WTC11 (cell line): ENCODE data around the gene MORN1. TPM values are rescaled to one million over a fixed set of nuclear protein-coding genes. Genes with fewer than 3 reads are reported as not detected.

Experiments
- ATAC-seq: fragments of 200-7000 bp; cut with Tn5 transposase; 2 replicates; pipeline ENCODE4 v1.10.0; 2021; ENCODE audit warnings: mild to moderate bottlenecking, moderate library complexity
- CTCF ChIA-PET: fragments of 300-600 bp; sonication (Branson Sonifier 250); formaldehyde crosslinking; loops from one replicate; lab custom pipeline; 2021; ENCODE audit warnings: antibody characterized with exemption; lab: Charles Lee
- POLR2A ChIA-PET: fragments of 350-600 bp; sonication (Branson Sonifier 250); formaldehyde crosslinking; loops from one replicate; lab custom pipeline; 2021; ENCODE audit warnings: antibody characterized with exemption; lab: Charles Lee
- DNase-seq: peaks from one replicate; pipeline ENCODE4 v3.0.0; 2021; ENCODE audit warnings: low spot score
- H3K27ac Mint-ChIP-seq: 2 replicates; pipeline ENCODE4 v1.8.0; 2021; ENCODE audit warnings: mixed read lengths
- H3K27me3 Mint-ChIP-seq: 2 replicates; pipeline ENCODE4 v1.8.0; 2021; ENCODE audit warnings: low read depth, mild to moderate bottlenecking, moderate library complexity, mixed read lengths
- H3K36me3 Mint-ChIP-seq: 2 replicates; pipeline ENCODE4 v1.8.0; 2021; ENCODE audit warnings: mixed read lengths
- H3K4me1 Mint-ChIP-seq: 2 replicates; pipeline ENCODE4 v1.8.0; 2022; ENCODE audit warnings: mixed read lengths
- H3K4me3 Mint-ChIP-seq: 2 replicates; pipeline ENCODE4 v1.8.0; 2021; ENCODE audit warnings: mild to moderate bottlenecking, moderate library complexity, mixed read lengths
- H3K9me3 Mint-ChIP-seq: 2 replicates; pipeline ENCODE4 v1.8.0; 2021; ENCODE audit warnings: mixed read lengths
- CBFB ChIP-seq: sonication (generic); formaldehyde crosslinking; IDR thresholded peaks from 2 replicates; pipeline ENCODE4 v1.8.1; 2022; ENCODE audit warnings: mild to moderate bottlenecking, low read depth, missing genetic modification reagents
- CREM ChIP-seq: sonication (generic); formaldehyde crosslinking; IDR thresholded peaks from 2 replicates; pipeline ENCODE4 v1.8.1; 2022; ENCODE audit warnings: mild to moderate bottlenecking, missing genetic modification reagents, moderate library complexity
- FOXJ3 ChIP-seq: sonication (generic); formaldehyde crosslinking; IDR thresholded peaks from 2 replicates; pipeline ENCODE4 v1.9.0; 2021; ENCODE audit warnings: missing genetic modification reagents, mild to moderate bottlenecking, borderline replicate concordance
- GRHL2 ChIP-seq: fragments of 250-450 bp; sonication (Bioruptor Pico); IDR thresholded peaks from 2 replicates; pipeline ENCODE4 v1.8.0; 2022; ENCODE audit warnings: mild to moderate bottlenecking, moderate library complexity; ENCODE audit not compliant: insufficient replicate concordance, severe bottlenecking
- NR2C2 ChIP-seq: sonication (generic); formaldehyde crosslinking; IDR thresholded peaks from 2 replicates; pipeline ENCODE4 v1.8.0; 2022; ENCODE audit warnings: mild to moderate bottlenecking, missing genetic modification reagents
- OVOL2 ChIP-seq: fragments of 250-450 bp; sonication (Bioruptor Pico); IDR thresholded peaks from 2 replicates; pipeline ENCODE4 v1.9.0; 2021; ENCODE audit warnings: mild to moderate bottlenecking, borderline replicate concordance
- RORB ChIP-seq: fragments of 250-450 bp; sonication (Bioruptor Pico); IDR thresholded peaks from 2 replicates; pipeline ENCODE4 v1.9.0; 2021; ENCODE audit warnings: mild to moderate bottlenecking
- SMAD4 ChIP-seq: sonication (generic); formaldehyde crosslinking; IDR thresholded peaks from 2 replicates; pipeline ENCODE4 v1.8.0; 2022; ENCODE audit warnings: mild to moderate bottlenecking, missing genetic modification reagents
- TP53 ChIP-seq: sonication (generic); formaldehyde crosslinking; IDR thresholded peaks from 2 replicates; pipeline ENCODE4 v1.8.1; 2023; ENCODE audit warnings: mild to moderate bottlenecking, missing genetic modification reagents
- ZNF219 ChIP-seq: sonication (generic); formaldehyde crosslinking; IDR thresholded peaks from 2 replicates; pipeline ENCODE4 v1.8.0; 2023; ENCODE audit warnings: missing genetic modification reagents, mild to moderate bottlenecking, borderline replicate concordance
- ZNF263 ChIP-seq: sonication (generic); formaldehyde crosslinking; IDR thresholded peaks from 2 replicates; pipeline ENCODE4 v1.8.1; 2022; ENCODE audit warnings: low read depth, mild to moderate bottlenecking, moderate library complexity, missing genetic modification reagents
- total RNA-seq: library from RNA; stranded (reverse); gene quantifications from 3 replicates; pipeline ENCODE4 v1.2.3, GENCODE V29; 2021
- TF ChIP-seq, protein P1 (sequence below): sonication (generic); formaldehyde crosslinking; IDR thresholded peaks from 2 replicates; pipeline ENCODE4 v1.8.1; 2023; ENCODE audit warnings: mild to moderate bottlenecking, missing genetic modification reagents, moderate library complexity
- TF ChIP-seq, protein P2 (sequence below): fragments of 250-450 bp; sonication (Bioruptor Pico); IDR thresholded peaks from 2 replicates; pipeline ENCODE4 v1.9.0; 2021; ENCODE audit warnings: mild to moderate bottlenecking
- TF ChIP-seq, protein P3 (sequence below): sonication (generic); formaldehyde crosslinking; IDR thresholded peaks from 2 replicates; pipeline ENCODE4 v1.8.0; 2022; ENCODE audit warnings: mild to moderate bottlenecking, missing genetic modification reagents
- TF ChIP-seq, protein P4 (sequence below): fragments of 250-450 bp; sonication (Bioruptor Pico); IDR thresholded peaks from 2 replicates; pipeline ENCODE4 v1.9.0; 2021; ENCODE audit warnings: mild to moderate bottlenecking, borderline replicate concordance
- TF ChIP-seq, protein P5 (sequence below): fragments of 250-450 bp; sonication (Bioruptor Pico); IDR thresholded peaks from 2 replicates; pipeline ENCODE4 v1.9.0; 2021; ENCODE audit warnings: moderate library complexity, mild to moderate bottlenecking, inconsistent platforms, borderline replicate concordance
- TF ChIP-seq, protein P6 (sequence below): sonication (generic); formaldehyde crosslinking; conservative IDR thresholded peaks from 2 replicates; pipeline ENCODE4 v1.8.1; 2023; ENCODE audit warnings: mild to moderate bottlenecking, low read depth, missing genetic modification reagents, moderate library complexity
- TF ChIP-seq, protein P7 (sequence below): sonication (generic); formaldehyde crosslinking; IDR thresholded peaks from 2 replicates; pipeline ENCODE4 v1.8.0; 2022; ENCODE audit warnings: mild to moderate bottlenecking, missing genetic modification reagents
- TF ChIP-seq, protein P8 (sequence below): fragments of 250-450 bp; sonication (Bioruptor Pico); IDR thresholded peaks from 2 replicates; pipeline ENCODE4 v1.8.0; 2021; ENCODE audit warnings: mild to moderate bottlenecking

Gene MORN1
- total RNA-seq, 1 experiment from 2014 or later, result 14.5 TPM

DNA sequence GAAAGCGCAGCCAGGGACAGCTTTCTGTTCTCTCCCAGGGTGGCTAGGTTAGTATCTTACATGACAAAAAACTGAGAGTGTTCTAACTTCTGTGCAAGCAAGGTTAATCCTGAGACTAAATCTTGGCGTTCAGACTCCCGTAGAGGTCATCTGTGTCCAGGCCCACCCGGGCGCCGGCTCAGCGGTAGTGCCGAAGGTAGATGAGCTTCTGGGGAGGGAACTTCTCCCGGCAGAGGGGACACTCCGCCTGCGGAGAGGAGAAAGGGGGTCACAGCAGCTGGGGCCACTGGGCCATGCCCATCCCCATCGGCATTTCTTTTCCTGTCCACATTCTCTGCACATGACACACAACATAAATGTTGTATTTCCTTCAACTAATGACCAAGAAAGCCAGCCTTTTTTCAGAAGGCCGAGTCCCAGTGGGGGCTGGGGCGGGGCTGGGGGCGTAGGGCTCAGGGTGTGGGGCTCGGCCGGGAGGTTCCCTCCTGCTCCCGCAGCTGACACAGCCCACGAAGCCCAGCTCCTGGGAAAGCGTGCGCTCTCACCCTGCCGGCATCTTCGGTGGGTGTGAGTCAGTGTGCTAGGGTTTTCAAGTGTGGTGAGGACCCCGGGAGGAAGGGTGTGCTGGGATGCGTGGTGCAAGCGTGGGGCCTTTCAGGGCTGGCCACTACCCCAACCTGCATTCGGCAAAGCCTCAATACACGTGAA is 14.4 kb upstream of the MORN1 start:
- TF ChIP-seq, protein P1, sequence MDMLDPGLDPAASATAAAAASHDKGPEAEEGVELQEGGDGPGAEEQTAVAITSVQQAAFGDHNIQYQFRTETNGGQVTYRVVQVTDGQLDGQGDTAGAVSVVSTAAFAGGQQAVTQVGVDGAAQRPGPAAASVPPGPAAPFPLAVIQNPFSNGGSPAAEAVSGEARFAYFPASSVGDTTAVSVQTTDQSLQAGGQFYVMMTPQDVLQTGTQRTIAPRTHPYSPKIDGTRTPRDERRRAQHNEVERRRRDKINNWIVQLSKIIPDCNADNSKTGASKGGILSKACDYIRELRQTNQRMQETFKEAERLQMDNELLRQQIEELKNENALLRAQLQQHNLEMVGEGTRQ (CRISPR knock-in tag), result no peak
- TF ChIP-seq NR2C2 (CRISPR knock-in tag), result no peak
- no peak for TF ChIP-seq ZNF219
- no peaks in the 10 kb centered on the region for H3K4me1 Mint-ChIP-seq
- no peak for DNase-seq
- no peak for ATAC-seq
- no peaks in the 10 kb centered on the region for H3K9me3 Mint-ChIP-seq
- ChIA-PET CTCF (interaction anchor here (0.7 to 1.2 kb wide), 2 partner anchors 12 to 24 kb away, joined by 3 read pairs; no protein-coding TSS in a partner anchor), POLR2A (no interaction called here)
- no peak overlapping the region for H3K27ac Mint-ChIP-seq
- H3K4me3 Mint-ChIP-seq, result no peak overlapping the region
- H3K36me3 Mint-ChIP-seq, result peaks cover 36% of the 10 kb centered on the region; the same call in 1 of the 2 replicates
- H3K27me3 Mint-ChIP-seq, result no peaks in the 10 kb centered on the region

DNA sequence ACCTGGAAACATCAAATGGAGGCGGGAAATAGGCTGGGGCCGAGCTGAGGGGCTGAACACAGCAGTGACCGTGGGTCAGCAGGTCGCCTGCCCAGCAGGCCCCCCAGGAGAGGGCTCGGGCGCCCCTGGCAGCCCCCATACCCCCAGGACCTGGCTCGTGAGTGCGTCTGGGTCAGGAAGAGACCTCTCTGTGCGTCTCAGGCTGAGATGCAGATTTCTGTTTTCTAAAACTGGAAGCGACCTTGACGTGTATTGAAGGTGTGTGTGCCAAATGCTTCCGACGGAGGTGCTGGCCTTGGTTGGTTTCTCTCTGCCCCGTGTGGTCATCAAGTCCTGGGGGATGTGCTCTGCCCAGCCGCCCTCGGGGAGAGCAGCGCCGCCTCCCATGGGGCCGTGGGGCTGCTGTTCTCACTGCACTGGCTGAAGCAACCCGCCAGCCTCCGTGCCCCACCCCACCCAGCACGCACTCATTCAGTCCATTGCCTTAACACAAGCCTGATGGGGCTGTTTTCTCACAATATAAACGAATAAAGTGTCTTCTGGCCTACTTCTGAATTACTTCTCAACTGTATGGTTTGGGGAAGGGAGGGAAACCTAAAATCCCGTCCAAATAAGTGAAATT is 13.6 kb upstream of the MORN1 start:
- H3K9me3 Mint-ChIP-seq, result no peaks in the 10 kb centered on the region
- peaks cover 39% of the 10 kb centered on the region; the same call in 1 of the 2 replicates for H3K36me3 Mint-ChIP-seq
- CTCF ChIA-PET, result no interaction called here
- H3K4me1 Mint-ChIP-seq, result no peaks in the 10 kb centered on the region
- no peak overlapping the region for H3K27ac Mint-ChIP-seq
- ATAC-seq (no peak), DNase-seq (no peak)
- no peaks in the 10 kb centered on the region for H3K27me3 Mint-ChIP-seq
- POLR2A ChIA-PET, result no interaction called here
- no peak overlapping the region for H3K4me3 Mint-ChIP-seq
- TF ChIP-seq GRHL2 (CRISPR knock-in tag) (no peak), TP53 (CRISPR knock-in tag) (no peak), SMAD4 (no peak), CBFB (CRISPR knock-in tag) (no peak), FOXJ3 (CRISPR knock-in tag) (no peak), ZNF263 (no peak), RORB (CRISPR knock-in tag) (no peak), OVOL2 (CRISPR knock-in tag) (no peak), CREM (no peak)
- TF ChIP-seq, protein P2, sequence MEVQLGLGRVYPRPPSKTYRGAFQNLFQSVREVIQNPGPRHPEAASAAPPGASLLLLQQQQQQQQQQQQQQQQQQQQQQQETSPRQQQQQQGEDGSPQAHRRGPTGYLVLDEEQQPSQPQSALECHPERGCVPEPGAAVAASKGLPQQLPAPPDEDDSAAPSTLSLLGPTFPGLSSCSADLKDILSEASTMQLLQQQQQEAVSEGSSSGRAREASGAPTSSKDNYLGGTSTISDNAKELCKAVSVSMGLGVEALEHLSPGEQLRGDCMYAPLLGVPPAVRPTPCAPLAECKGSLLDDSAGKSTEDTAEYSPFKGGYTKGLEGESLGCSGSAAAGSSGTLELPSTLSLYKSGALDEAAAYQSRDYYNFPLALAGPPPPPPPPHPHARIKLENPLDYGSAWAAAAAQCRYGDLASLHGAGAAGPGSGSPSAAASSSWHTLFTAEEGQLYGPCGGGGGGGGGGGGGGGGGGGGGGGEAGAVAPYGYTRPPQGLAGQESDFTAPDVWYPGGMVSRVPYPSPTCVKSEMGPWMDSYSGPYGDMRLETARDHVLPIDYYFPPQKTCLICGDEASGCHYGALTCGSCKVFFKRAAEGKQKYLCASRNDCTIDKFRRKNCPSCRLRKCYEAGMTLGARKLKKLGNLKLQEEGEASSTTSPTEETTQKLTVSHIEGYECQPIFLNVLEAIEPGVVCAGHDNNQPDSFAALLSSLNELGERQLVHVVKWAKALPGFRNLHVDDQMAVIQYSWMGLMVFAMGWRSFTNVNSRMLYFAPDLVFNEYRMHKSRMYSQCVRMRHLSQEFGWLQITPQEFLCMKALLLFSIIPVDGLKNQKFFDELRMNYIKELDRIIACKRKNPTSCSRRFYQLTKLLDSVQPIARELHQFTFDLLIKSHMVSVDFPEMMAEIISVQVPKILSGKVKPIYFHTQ, result no peak
- TF ChIP-seq, protein P3, sequence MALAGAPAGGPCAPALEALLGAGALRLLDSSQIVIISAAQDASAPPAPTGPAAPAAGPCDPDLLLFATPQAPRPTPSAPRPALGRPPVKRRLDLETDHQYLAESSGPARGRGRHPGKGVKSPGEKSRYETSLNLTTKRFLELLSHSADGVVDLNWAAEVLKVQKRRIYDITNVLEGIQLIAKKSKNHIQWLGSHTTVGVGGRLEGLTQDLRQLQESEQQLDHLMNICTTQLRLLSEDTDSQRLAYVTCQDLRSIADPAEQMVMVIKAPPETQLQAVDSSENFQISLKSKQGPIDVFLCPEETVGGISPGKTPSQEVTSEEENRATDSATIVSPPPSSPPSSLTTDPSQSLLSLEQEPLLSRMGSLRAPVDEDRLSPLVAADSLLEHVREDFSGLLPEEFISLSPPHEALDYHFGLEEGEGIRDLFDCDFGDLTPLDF, result no peak
- TF ChIP-seq, protein P4, sequence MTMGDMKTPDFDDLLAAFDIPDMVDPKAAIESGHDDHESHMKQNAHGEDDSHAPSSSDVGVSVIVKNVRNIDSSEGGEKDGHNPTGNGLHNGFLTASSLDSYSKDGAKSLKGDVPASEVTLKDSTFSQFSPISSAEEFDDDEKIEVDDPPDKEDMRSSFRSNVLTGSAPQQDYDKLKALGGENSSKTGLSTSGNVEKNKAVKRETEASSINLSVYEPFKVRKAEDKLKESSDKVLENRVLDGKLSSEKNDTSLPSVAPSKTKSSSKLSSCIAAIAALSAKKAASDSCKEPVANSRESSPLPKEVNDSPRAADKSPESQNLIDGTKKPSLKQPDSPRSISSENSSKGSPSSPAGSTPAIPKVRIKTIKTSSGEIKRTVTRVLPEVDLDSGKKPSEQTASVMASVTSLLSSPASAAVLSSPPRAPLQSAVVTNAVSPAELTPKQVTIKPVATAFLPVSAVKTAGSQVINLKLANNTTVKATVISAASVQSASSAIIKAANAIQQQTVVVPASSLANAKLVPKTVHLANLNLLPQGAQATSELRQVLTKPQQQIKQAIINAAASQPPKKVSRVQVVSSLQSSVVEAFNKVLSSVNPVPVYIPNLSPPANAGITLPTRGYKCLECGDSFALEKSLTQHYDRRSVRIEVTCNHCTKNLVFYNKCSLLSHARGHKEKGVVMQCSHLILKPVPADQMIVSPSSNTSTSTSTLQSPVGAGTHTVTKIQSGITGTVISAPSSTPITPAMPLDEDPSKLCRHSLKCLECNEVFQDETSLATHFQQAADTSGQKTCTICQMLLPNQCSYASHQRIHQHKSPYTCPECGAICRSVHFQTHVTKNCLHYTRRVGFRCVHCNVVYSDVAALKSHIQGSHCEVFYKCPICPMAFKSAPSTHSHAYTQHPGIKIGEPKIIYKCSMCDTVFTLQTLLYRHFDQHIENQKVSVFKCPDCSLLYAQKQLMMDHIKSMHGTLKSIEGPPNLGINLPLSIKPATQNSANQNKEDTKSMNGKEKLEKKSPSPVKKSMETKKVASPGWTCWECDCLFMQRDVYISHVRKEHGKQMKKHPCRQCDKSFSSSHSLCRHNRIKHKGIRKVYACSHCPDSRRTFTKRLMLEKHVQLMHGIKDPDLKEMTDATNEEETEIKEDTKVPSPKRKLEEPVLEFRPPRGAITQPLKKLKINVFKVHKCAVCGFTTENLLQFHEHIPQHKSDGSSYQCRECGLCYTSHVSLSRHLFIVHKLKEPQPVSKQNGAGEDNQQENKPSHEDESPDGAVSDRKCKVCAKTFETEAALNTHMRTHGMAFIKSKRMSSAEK, result no peak
- TF ChIP-seq, protein P5, sequence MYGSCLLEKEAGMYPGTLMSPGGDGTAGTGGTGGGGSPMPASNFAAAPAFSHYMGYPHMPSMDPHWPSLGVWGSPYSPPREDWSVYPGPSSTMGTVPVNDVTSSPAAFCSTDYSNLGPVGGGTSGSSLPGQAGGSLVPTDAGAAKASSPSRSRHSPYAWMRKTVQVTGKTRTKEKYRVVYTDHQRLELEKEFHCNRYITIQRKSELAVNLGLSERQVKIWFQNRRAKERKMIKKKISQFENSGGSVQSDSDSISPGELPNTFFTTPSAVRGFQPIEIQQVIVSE (CRISPR knock-in tag), result no peak
- TF ChIP-seq, protein P6, sequence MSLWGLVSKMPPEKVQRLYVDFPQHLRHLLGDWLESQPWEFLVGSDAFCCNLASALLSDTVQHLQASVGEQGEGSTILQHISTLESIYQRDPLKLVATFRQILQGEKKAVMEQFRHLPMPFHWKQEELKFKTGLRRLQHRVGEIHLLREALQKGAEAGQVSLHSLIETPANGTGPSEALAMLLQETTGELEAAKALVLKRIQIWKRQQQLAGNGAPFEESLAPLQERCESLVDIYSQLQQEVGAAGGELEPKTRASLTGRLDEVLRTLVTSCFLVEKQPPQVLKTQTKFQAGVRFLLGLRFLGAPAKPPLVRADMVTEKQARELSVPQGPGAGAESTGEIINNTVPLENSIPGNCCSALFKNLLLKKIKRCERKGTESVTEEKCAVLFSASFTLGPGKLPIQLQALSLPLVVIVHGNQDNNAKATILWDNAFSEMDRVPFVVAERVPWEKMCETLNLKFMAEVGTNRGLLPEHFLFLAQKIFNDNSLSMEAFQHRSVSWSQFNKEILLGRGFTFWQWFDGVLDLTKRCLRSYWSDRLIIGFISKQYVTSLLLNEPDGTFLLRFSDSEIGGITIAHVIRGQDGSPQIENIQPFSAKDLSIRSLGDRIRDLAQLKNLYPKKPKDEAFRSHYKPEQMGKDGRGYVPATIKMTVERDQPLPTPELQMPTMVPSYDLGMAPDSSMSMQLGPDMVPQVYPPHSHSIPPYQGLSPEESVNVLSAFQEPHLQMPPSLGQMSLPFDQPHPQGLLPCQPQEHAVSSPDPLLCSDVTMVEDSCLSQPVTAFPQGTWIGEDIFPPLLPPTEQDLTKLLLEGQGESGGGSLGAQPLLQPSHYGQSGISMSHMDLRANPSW, result no peak
- TF ChIP-seq, protein P7, sequence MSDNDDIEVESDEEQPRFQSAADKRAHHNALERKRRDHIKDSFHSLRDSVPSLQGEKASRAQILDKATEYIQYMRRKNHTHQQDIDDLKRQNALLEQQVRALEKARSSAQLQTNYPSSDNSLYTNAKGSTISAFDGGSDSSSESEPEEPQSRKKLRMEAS (CRISPR knock-in tag), result no peak
- TF ChIP-seq, protein P8, sequence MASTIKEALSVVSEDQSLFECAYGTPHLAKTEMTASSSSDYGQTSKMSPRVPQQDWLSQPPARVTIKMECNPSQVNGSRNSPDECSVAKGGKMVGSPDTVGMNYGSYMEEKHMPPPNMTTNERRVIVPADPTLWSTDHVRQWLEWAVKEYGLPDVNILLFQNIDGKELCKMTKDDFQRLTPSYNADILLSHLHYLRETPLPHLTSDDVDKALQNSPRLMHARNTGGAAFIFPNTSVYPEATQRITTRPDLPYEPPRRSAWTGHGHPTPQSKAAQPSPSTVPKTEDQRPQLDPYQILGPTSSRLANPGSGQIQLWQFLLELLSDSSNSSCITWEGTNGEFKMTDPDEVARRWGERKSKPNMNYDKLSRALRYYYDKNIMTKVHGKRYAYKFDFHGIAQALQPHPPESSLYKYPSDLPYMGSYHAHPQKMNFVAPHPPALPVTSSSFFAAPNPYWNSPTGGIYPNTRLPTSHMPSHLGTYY (CRISPR knock-in tag), result no peak
